Adrenal gland (tissue), 5 donors: ENCODE data around the gene NAA16.

Experiments used
- CTCF ChIP-seq, 6 experiments: fragments of 450-650 bp in 4 of 6; fragments of 200-600 bp in 2 of 6; sonication (generic) in 1 of 6; IDR thresholded peaks; 1 replicate in 5 of 6; 2 replicates in 1 of 6; pipeline versions ENCODE4 v1.5.1 to v1.8.0; 2016 to 2021; ENCODE audit warnings: antibody characterized with exemption in 6 of 6, mild to moderate bottlenecking in 2 of 6, moderate library complexity in 1 of 6
- POLR2A ChIP-seq, 2 donors: fragments of 450-650 bp; IDR thresholded peaks; one replicate each; pipeline ENCODE4 v1.6.1; 2017; ENCODE audit warnings: antibody characterized with exemption in 2 of 2, mild to moderate bottlenecking in 2 of 2, moderate library complexity in 1 of 2
- donor health status: DM: no; HTN: no; CAD: no.

DNA sequence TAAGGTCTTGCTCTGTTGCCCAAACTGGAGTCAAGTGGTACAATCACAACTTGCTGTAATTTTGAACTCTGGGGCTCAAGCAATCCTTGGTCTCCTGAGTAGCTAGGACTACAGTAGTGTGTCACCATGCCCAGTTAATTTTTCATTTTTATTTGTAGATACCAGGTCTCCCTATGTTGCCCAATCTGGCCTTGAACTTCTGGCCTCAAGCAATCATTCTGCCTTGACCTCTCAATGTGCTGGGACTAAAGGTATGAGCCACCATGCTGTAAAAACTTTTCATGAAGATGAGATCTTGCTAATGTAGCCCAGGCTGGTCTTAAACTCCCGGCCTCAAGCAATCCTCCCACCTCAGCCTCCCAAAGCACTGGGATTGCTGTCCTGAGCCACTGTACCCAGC, 15.1 kb upstream of the NAA16 start:
- TF ChIP-seq POLR2A (IDR thresholded peaks at IDR 0.05) (no peak), CTCF (IDR thresholded peaks at IDR 0.05) (no peak)
